ENCODE results near the gene IL10RB.

Gene IL10RB

DNA sequence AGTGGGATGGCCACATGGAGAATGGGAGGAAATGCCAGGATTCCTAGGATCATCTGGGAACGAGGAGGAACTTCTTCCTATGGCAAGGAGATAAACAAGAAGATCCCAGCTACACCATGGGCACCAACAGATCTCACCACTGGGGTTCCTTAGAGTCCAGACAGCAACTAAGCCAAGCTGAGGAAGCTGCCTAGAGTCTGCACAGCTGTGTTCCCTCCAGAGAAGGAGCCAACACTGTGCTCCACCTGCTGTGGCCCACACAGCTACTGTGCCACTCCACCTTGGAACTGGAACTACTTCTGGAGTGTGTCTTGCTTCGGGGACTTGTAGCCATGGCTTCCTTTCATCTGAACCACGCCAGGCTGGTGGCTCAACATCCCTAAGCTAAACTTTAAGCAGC, 64.6 kb downstream of the IL10RB start:
- DNase-seq (ENCODE audit: low read depth in 3 of 3), result no peak

DNA sequence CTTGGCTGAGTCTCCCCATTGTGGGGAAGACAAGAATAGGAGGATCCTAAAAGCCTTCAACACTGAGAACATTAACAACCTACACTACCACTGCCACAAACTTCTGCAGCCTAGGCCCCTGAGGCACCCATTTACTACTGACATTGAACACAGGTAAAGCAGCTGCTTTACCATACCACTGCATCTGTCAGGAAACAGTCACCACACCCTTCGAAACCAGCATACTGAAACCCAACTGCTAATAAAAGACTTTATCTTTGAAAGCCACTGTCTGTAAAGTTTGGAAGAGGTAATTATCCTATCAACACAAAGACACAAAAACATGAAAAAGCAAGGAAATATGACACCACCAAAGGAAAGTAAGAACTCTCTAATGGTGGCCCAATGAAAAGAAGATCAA, 66.0 kb downstream of the IL10RB start:
- DNase-seq (ENCODE audit: low read depth in 3 of 3), result no peak

DNA sequence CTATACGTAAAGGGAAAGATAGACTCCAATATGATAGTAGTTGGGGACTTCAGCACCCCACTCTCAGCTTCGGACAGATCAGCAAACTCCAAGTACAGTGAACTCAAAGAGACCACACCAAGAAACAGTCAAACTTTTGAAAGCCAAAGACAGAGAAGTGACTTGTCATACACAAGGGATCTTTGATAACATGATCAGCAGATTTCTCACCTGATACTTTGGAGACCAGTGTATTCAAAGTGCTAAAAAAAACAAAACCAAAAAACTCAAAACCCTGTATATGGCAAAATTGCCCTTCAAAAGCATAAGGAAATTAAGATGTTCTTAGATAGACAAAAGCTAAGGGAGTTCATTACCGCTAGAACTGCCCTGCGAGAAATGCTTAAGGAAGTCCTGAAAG, 68.0 kb downstream of the IL10RB start:
- no peak for DNase-seq (ENCODE audit: low read depth in 3 of 3)

DNA sequence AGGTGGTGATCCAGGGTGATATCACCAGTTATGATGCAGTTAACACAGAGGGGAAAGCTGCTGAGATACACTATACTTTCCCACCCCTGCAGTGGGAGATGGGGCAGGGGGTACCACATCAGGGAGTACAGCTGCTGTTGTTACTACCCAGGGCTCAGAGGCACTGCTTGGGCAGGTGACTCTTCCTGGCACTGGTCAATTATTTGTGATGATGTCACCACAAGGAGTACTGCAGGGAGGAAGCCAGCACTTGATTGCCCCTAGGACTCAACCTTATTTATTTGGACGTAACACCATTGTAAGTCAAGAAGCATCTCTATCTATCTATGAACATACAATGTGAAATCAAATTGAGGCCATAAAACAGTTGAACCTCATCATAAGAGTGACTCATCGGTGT, 68.7 kb downstream of the IL10RB start:
- DNase-seq (ENCODE audit: low read depth in 3 of 3), result no peak

DNA sequence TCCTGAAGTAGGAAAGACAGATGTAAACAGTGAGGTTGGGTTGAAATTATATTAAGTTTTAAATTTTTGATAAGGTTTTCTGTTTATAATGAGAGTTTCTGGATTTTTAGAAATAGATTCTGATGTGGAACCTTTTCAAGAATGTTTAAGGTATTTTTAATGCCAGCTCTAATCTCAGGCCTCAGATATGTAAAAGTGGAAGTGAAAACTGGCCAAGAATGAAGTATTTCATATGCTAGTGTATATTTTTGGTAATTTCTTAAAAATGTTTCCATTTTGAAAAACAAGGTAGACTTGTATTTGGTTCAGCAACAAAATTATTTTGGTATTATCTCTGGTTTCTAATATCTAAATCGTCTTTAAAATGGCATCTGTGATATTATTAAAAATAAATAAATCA, 73.0 kb downstream of the IL10RB start:
- no peak for DNase-seq (ENCODE audit: low read depth in 3 of 3)

DNA sequence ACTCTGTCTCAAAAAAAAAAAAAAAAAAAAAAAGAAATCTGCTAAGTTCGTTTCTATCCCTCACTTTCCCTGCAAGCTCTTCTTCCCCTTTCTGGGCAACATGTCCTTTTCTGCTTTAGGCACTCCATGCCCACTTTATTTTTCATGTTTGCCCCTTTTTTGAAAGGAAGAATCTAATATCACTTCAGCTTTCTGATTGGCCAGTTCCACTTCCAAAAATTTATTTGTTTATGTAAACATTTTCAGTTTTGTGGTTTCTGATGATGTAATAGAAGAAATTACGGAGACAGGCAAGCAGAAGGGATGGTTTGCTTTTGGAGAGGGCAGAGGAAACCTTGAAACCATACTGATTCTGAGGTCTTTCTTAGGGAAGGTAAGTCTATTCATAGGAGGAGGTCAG, 73.8 kb downstream of the IL10RB start:
- no peak for DNase-seq (ENCODE audit: low read depth in 3 of 3)

DNA sequence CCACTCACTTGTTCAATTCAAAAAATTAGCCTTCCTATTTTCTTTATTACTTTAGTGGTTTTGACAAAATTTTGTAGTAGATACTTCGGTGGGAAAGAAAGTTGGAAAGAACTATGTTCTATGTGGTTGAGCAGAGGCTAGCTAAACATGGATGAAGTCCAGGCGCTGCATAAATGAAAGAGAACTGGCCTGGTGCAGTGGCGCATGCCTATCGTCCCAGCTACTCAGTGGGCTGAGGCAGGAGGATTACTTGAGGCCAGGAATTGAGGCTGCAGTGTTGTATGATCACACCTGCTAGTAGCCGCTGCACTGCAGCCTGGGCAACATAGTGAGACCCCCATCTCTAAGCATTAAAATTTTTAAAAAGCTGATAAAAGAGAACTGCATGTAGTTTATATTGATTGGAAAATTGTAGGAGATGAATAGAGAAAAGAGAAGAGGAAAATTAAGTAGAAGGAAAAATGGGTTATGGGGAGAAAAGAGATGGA, 79.6 kb downstream of the IL10RB start:
- no peak for DNase-seq (ENCODE audit: low read depth in 3 of 3)

Data from stimulated activated CD4-positive, alpha-beta T cell treated with anti-CD3 and anti-CD28 coated beads, TNF-alpha, amount 100 ng/mL, for 4 hours (primary cell).